ENCODE measurements around the gene CFHR5.
A peak's percentile ranks its signal among the peaks of the same experiment; 100 is the strongest.
"Not testable (repeated sequence)": the region's sequence is repeated elsewhere in the genome, so short reads cannot be mapped to it uniquely, and the experiment has no call there.

The CFHR5 gene

GRCh38 chr1:196977278-196977677, at the start of gene CFHR5:
TSS of gene CFHR5 (plus strand) at chr1:196977556. CDS start at chr1:196977665, 109 bp downstream.
- DNase-seq: no peak

GRCh38 chr1:196932853-196933252, 44.5 kb upstream of the CFHR5 start:
- not testable (repeated sequence) for DNase-seq

- DNase-seq: no peak
Observed at GRCh38 chr1:196933531-196934189, 43.7 kb upstream of the CFHR5 start.

GRCh38 chr1:196941474-196941873, 35.9 kb upstream of the CFHR5 start:
- not testable (repeated sequence) for DNase-seq

- DNase-seq: not testable (repeated sequence)
Observed at GRCh38 chr1:196943568-196943967, 33.8 kb upstream of the CFHR5 start, which contains the start of gene CFHR2. TSS of gene CFHR2 (plus strand) at chr1:196943738. CDS start at chr1:196943881, 143 bp downstream.

- DNase-seq: no peak
Observed at GRCh38 chr1:196951711-196952394, 25.5 kb upstream of the CFHR5 start.

- DNase-seq: no peak
Observed at GRCh38 chr1:196954778-196955177, 22.6 kb upstream of the CFHR5 start.

- no peak for DNase-seq
Observed at GRCh38 chr1:196955926-196956325, 21.4 kb upstream of the CFHR5 start.

- no peak for DNase-seq
Observed at GRCh38 chr1:196960854-196961253, 16.5 kb upstream of the CFHR5 start.

GRCh38 chr1:196970182-196970581, 7.2 kb upstream of the CFHR5 start:
- no peak for DNase-seq

- DNase-seq: no peak
Observed at GRCh38 chr1:196976278-196976677, 1.1 kb upstream of the CFHR5 start.

- no peak for DNase-seq
Observed at GRCh38 chr1:196980859-196981258, 3.5 kb downstream of the CFHR5 start.

- DNase-seq: not testable (repeated sequence)
Observed at GRCh38 chr1:196982247-196982646, 4.9 kb downstream of the CFHR5 start.

- DNase-seq: peak; percentile 36
Observed at GRCh38 chr1:196991919-196992651, 14.7 kb downstream of the CFHR5 start.

- DNase-seq: no peak
Observed at GRCh38 chr1:196993916-196994315, 16.6 kb downstream of the CFHR5 start.

- DNase-seq: no peak
Observed at GRCh38 chr1:196997423-196997822, 20.1 kb downstream of the CFHR5 start.

- DNase-seq: no peak
Observed at GRCh38 chr1:197001828-197002227, 24.5 kb downstream of the CFHR5 start.

GRCh38 chr1:197003132-197003531, 25.8 kb downstream of the CFHR5 start:
- no peak for DNase-seq

- DNase-seq: no peak
Observed at GRCh38 chr1:197008861-197009260, 31.5 kb downstream of the CFHR5 start.

GRCh38 chr1:197011614-197012013, 34.3 kb downstream of the CFHR5 start:
- no peak for DNase-seq

- DNase-seq: no peak
Observed at GRCh38 chr1:197013234-197013633, 35.9 kb downstream of the CFHR5 start.

- no peak for DNase-seq
Observed at GRCh38 chr1:197016751-197017150, 39.4 kb downstream of the CFHR5 start.

- no peak for DNase-seq
Observed at GRCh38 chr1:197017558-197018146, 40.3 kb downstream of the CFHR5 start.

Measured in NCI-H1436 (cell line).